HG02885 (cell line): ENCODE data around the gene OSGEP.
"Not testable (repeated sequence)": the region's sequence is repeated elsewhere in the genome, so short reads cannot be mapped to it uniquely, and the experiment has no call there.

ENCODE experiments used
- ATAC-seq: cut with Tn5 transposase; IDR thresholded peaks from one replicate; pipeline ENCODE4 v1.9.1; 2021; ENCODE audit warnings: mild to moderate bottlenecking; ENCODE audit not compliant: unreplicated experiment, poor library complexity

OSGEP gene

DNA sequence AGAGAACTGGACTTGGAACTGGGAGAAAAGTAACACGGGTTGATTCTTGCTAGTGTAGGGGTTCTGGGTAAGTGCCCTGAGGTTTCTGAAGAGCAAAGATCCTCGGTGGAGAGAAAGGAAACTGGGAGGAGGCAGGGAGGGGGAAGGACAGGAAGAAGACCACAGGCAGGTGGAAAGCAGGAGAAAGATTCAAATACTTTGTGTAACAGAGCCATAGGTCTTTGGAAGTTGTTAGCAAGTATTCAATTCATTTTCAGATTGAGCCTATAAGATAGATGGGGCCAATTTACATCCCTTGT lies 15.9 kb upstream of the OSGEP start:
- ATAC-seq: no peak

DNA sequence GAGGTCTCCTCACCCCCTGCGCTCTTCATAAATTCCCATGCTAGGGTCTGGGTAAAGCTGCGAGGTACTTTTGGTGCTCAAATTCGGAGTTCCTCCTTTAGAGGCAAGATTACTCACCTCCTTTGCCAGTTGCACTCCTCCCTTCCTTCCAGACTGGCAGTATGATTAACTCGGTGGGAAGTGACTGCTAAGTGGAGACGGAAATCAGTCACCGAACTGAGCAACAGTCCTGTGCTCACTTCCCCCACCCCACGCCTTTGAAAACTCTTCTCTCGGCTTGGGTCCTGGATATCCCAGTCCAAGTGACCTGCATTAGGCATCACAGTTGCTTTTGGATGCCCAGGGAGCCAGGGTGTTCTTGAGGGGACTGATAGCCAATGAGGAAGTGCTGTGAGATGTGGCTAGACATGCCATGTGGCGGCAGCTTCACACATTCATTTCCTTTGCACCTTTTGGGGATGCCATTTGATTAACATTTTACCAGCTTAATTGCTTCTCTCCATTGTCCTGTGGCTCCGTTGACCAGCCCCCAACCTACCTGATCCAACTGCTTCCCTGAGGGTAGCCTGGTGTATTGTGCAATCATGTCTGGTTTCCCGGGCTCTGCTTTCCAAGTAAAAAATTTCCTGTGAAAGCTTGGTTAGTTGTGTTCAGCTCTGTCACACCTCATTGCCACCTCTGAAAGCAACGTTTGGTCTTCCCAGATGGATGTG lies 15.4 kb upstream of the OSGEP start:
- ATAC-seq: peak; percentile 35

- peak; percentile 97 for ATAC-seq
Observed at GRCh38 chr14:20469242-20469889, 14.8 kb upstream of the OSGEP start, which contains the start of gene PNP. TSS of gene PNP (plus strand) at chr14:20469406. CDS start at chr14:20469525, 119 bp downstream.

DNA sequence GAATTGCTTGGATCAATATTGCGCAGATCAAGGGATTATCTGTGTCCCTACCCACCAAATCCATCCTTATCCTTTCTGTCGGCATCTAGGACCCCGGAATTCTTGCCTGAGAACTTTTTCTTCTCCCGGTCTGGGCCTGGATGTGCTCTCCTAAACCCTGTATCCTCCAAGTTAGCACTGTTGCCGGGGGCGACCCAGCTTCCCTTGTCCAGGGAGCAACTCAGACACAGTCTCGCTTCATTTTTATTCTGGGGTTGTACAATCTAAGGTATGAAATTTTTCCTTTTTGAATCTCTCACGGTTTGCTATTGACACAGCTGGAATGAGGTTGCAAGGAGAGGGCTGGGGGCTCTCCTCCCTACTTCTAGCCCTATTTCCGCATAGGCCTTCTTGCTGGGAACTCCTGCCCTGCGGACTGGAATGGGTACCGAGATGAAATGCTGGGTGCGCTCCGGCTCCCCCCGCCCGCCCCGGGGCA lies 14.2 kb upstream of the OSGEP start:
- ATAC-seq: no peak

DNA sequence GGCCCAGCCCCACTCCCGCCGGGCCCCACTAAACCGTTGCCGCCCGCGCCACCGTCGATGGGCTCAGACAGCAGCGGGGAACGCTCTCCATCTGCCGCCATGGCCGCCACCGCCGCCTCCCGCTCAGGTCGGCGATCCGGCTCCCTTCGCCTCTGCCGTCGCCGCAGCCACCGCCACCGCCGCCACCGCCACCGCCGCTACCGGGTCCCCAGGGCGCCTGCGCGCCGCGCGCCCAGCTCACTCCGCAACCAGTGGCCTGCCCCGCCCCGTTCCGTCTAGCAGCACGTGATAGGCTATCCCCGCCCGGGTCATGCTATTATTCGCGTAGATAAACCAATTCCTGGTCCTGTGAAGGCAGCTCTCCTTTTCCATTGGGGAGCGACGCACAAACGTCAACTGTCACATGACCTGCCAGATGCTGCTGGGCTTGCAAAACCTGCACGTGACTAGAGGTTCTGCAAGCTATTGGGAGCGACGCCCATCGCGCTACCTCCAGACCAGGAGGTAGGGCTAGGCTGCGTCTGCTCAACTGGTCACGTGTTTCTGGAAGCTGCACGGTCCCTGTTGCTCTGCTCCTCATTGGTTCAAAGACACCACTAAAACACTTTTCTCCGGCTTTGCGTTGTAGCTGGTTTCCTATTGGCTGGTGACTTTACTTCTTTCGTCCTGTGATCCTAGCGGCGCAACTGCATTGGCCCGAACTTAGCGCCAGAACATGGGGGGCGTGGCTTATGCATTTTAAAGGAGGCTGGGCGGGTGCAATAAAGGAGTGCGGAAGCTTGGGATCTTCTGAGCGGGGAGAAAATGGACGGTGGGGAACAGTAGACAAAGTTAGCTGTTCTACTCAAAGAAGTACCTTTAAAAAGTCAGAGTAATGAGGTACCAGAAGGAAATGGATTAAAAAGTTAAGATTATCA lies 6.9 kb upstream of the OSGEP start, which contains the start of gene PIP4P1:
Gene PIP4P1 (minus strand): TSS at position 210 of the 917 bp plus-strand sequence. CDS start 109 bp downstream, at position 101.
- ATAC-seq: peak; percentile 93

- peak; percentile 5 for ATAC-seq
Observed at GRCh38 chr14:20460458-20461224, 6.0 kb upstream of the OSGEP start.

DNA sequence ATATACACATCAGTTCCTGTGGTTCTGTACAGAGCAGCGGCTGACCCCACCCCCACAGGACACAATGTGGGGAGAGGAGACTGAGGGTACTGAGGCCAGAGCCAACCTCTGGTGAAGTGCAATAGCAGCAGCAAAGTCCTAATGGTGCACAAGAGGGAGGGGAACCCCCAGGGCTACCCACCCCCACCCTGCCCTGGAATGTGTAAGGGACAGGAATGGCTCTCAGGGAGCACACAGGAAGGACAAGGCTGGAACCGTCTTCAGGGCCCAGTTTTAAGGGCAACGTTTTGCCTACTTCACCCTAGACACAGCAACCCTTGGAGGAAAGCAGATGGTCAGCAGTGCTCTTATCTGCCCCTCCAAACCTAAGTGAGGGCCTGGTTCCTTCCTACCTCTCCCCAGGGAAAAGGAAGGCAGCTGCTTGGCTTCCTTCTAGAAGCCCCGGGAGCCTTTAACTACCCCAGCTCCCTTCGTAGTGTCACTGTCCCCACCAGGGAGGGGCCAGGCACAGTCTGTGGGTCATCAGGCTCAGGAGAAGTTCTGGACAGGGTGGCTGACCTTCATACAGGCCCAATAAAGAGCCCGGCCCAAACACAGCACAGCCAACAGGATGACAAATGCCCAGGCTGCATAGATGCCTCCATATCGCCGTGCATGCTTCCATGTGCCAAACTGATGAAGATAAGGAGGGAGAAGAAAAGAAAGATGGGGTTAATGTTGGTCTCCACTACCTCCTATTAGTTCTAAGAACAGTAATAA lies 3.6 kb upstream of the OSGEP start:
- ATAC-seq: no peak

- ATAC-seq: no peak
Observed at GRCh38 chr14:20456971-20457370, 2.4 kb upstream of the OSGEP start.

DNA sequence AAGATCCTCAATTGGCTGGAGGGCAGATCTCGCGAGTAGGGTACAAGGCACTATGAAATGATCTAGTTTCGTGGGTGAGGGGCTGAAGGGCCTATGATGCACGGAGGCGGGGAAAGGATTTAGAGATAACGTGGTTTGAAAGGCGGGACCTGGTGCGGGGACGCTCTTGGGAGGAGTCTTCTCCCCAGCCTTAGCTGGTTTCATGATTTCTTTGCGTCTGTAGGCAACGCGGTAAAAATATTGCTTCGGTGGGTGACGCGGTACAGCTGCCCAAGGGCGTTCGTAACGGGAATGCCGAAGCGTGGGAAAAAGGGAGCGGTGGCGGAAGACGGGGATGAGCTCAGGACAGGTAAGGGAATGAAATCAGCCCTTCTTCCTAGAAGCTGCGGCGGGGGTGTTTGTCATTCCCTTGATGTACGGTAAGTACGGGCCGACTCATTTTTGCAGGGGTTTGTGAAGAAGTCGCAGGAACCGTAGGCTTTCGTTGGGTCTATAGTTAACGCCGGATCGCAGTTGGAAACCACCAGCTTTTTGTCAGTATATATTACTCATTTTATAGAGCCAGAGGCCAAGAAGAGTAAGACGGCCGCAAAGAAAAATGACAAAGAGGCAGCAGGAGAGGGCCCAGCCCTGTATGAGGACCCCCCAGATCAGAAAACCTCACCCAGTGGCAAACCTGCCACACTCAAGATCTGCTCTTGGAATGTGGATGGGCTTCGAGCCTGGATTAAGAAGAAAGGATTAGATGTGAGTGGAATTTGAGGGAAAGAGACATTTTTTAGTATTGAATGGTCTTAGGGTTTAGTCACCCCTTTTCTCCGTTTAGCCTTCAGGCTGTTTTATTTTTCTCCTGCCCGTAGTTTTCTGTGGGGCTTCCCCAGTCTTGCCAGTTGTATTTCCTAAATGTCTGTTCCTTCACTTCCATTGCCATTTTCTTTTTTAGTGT lies 1.0 kb upstream of the OSGEP start:
- ATAC-seq: peak; percentile 52

- not testable (repeated sequence) for ATAC-seq
Observed at GRCh38 chr14:20452831-20453230, 1.8 kb downstream of the OSGEP start.

DNA sequence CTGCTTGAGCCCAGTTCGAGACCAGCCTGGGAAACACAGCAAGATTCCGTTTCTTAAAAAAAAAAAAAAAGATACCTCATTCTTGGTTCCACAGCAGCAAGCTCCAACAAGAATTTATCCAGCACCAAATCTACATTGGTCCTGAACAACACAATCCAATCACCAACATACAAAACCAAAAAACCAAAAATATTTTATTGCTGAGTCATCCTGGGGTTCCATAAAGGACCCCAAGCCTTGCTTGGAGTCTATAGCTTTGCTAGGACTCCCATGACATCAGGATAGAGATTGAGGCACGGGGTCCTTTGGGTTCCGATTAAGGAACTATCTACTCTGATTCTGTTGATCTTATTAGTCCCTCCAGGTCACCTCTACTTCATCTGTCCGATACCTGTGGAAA lies 7.7 kb downstream of the OSGEP start:
- no peak for ATAC-seq

DNA sequence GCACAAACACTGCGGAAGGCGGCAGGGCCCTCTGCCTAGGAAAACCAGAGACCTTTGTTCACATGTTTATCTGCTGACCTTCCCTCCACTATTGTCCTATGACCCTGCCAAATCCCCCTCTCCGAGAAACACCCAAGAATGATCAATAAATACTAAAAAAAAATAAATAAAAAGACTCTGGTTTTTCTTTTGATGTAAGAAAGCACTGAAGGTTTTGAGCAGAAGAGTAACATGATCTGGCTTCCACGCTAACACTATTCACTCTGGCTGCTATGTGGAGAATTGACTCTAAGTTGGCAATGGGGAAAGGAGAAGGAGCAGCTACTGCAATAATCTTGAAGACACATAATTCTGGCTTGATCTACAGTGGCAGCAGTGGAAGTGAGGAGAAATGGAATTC lies 11.0 kb downstream of the OSGEP start:
- ATAC-seq: not testable (repeated sequence)

DNA sequence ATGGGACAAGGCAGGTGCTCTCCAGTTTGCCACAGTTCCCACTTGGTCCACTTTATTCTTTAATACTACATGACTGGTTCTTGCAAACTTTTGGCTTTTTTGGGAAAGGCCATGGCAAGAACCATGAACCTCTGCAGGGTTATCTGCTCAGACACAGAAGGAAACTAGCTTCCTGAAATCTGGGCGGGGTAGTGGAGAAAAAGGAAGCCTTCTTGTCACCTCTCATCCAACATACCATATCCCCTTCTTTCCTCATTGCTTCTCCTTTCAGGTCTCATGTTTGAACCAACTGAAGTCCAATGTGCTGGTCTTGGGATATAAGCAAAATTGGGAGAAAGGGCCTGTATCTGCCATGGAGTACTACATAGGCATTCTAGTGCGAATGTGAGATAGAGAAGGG lies 13.2 kb downstream of the OSGEP start:
- ATAC-seq: no peak

- peak; percentile 67 for ATAC-seq
Observed at GRCh38 chr14:20440882-20441281, 13.7 kb downstream of the OSGEP start.

DNA sequence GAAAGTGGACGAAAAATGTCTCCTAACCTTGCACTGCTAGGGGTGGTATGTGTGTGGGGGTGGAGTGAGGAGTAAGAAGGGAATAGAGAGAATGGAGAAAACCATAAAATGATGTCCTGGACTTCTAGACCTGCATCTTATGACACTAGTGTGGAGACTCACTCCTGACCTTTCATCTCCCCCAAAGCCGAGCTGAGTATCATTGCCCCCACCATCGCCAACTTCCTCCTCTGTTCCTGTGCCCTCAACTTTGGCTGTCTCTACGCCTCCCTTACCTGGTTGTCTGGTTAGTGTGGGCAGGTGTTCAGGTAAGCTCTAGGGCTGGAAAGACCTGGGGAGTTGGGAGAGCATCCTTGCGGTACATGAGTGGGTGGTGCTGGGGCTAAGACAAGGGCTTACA lies 14.1 kb downstream of the OSGEP start:
- no peak for ATAC-seq

DNA sequence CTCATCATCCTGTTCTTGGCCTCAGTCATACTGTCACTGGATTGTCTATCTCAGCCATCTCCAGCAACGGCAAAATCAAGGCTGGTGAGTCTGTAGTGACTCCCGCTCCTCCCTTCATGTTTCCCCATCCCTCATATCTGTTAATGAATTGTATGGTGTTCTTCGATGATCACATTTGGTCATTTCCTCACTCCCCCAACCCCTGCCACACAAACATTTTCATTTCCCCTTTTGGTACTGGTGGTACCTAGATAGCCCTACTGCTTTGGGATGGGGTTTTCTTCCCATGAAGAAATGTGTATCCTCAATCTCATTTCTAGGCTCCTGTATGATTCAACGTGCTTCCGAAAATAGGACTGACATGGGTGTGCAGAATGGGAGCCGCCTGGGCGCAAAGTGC lies 15.9 kb downstream of the OSGEP start:
- no peak for ATAC-seq

GRCh38 chr14:20436363-20436755 lies 18.3 kb downstream of the OSGEP start:
- no peak for ATAC-seq

GRCh38 chr14:20435582-20436362 lies 18.8 kb downstream of the OSGEP start, which contains the start of gene KLHL33:
TSS of gene KLHL33 (minus strand) at chr14:20436166. CDS start at chr14:20435811, 355 bp downstream.
- ATAC-seq: no peak
